ENCODE measurements around the gene FMN1. TPM values are rescaled to one million over a fixed set of nuclear protein-coding genes. Genes with fewer than 3 reads are reported as not detected.

FMN1 gene
- polyA plus RNA-seq, 1 donor from 2014 or later, result 0.40 TPM

GRCh38 chr15:33204926-33205325, 10.4 kb upstream of the FMN1 start:
- TF ChIP-seq MXI1 (conservative IDR thresholded peaks at IDR 0.05; ENCODE audit: poor library complexity, severe bottlenecking) (no peak), SMC3 (conservative IDR thresholded peaks at IDR 0.05; ENCODE audit: poor library complexity) (no peak), POLR2AphosphoS5 (IDR thresholded peaks at IDR 0.05) (no peak), EP300 (conservative IDR thresholded peaks at IDR 0.05; ENCODE audit: poor library complexity, severe bottlenecking) (no peak), TAF1 (IDR thresholded peaks at IDR 0.05; ENCODE audit: low read depth) (no peak), REST (IDR thresholded peaks at IDR 0.05; ENCODE audit: borderline replicate concordance) (no peak), RAD21 (conservative IDR thresholded peaks at IDR 0.05) (no peak)
- H3F3A ChIP-seq (ENCODE audit: insufficient read depth, low read length, poor library complexity, severe bottlenecking), result no peaks in the 10 kb centered on the region
- H3K9me2 ChIP-seq (ENCODE audit: insufficient read depth, low read length), result no peaks in the 10 kb centered on the region
- H2AFZ ChIP-seq (ENCODE audit: low read depth, low read length), result no peak overlapping the region
- H3K79me2 ChIP-seq (replicated peaks; ENCODE audit: insufficient read depth, low read length), result no peaks in the 10 kb centered on the region
- no peak overlapping the region for H3K9ac ChIP-seq (ENCODE audit: low read length)
- no peaks in the 10 kb centered on the region for H3K36me3 ChIP-seq (ENCODE audit: insufficient read depth, low read length)
- no peaks in the 10 kb centered on the region for H4K20me1 ChIP-seq (ENCODE audit: insufficient read depth)
- no peaks in the 10 kb centered on the region for H3K9me3 ChIP-seq (ENCODE audit: low read length)
- H3K4me3 ChIP-seq (ENCODE audit: low read length), result no peak overlapping the region
- no peaks in the 10 kb centered on the region for H3K27me3 ChIP-seq (ENCODE audit: insufficient read depth, low read depth, low read length)
- no peak overlapping the region for H3K27ac ChIP-seq (ENCODE audit: low read length)
- H3K4me2 ChIP-seq (ENCODE audit: low read length), result no peak overlapping the region

GRCh38 chr15:33204087-33204486, 9.6 kb upstream of the FMN1 start:
- Histone ChIP-seq H3K27ac (ENCODE audit: low read length) (no peak overlapping the region), H3K4me2 (ENCODE audit: low read length) (no peak overlapping the region), H3K9ac (ENCODE audit: low read length) (no peak overlapping the region), H2AFZ (ENCODE audit: low read depth, low read length) (no peak overlapping the region), H3K27me3 (ENCODE audit: insufficient read depth, low read depth, low read length) (no peaks in the 10 kb centered on the region), H3F3A (ENCODE audit: insufficient read depth, low read length, poor library complexity, severe bottlenecking) (no peaks in the 10 kb centered on the region), H3K36me3 (ENCODE audit: insufficient read depth, low read length) (no peaks in the 10 kb centered on the region), H3K79me2 (replicated peaks; ENCODE audit: insufficient read depth, low read length) (no peaks in the 10 kb centered on the region), H3K4me3 (ENCODE audit: low read length) (no peak overlapping the region), H4K20me1 (ENCODE audit: insufficient read depth) (no peaks in the 10 kb centered on the region), H3K9me2 (ENCODE audit: insufficient read depth, low read length) (no peaks in the 10 kb centered on the region), H3K9me3 (ENCODE audit: low read length) (no peaks in the 10 kb centered on the region)
- TF ChIP-seq POLR2AphosphoS5 (IDR thresholded peaks at IDR 0.05) (no peak), CTCF (IDR thresholded peaks at IDR 0.05; ENCODE audit: poor library complexity, severe bottlenecking) (no peak), SMC3 (conservative IDR thresholded peaks at IDR 0.05; ENCODE audit: poor library complexity) (no peak), TAF1 (IDR thresholded peaks at IDR 0.05; ENCODE audit: low read depth) (no peak), REST (IDR thresholded peaks at IDR 0.05; ENCODE audit: borderline replicate concordance) (no peak), EP300 (conservative IDR thresholded peaks at IDR 0.05; ENCODE audit: poor library complexity, severe bottlenecking) (no peak), MXI1 (conservative IDR thresholded peaks at IDR 0.05; ENCODE audit: poor library complexity, severe bottlenecking) (no peak), EZH2 (IDR thresholded peaks at IDR 0.05; ENCODE audit: borderline replicate concordance, insufficient read depth, low read length, poor library complexity, severe bottlenecking) (no peak), RAD21 (conservative IDR thresholded peaks at IDR 0.05) (no peak)
